Activated CD4-positive, alpha-beta T cell treated with anti-CD3 and anti-CD28 coated beads, Interleukin-2, Interleukin-6, amounts not matched to agents 100 ng/mL and 50 ng/mL, durations not matched to agents 16 hours and 8 hours (primary cell): ENCODE results near the gene NANOS3.

Source experiments
- DNase-seq: peaks from one replicate; pipeline ENCODE4 v3.0.0-alpha.2; 2020

The NANOS3 gene

GRCh38 chr19:13864667-13865570, 12.0 kb upstream of the NANOS3 start:
- no peak for DNase-seq

GRCh38 chr19:13865571-13866462, 11.1 kb upstream of the NANOS3 start:
- DNase-seq: no peak

- no peak for DNase-seq
Measured at GRCh38 chr19:13866463-13867046, 10.4 kb upstream of the NANOS3 start.

- DNase-seq: no peak
Measured at GRCh38 chr19:13868663-13869062, 8.3 kb upstream of the NANOS3 start.

GRCh38 chr19:13869281-13869680, 7.7 kb upstream of the NANOS3 start:
- DNase-seq: no peak

GRCh38 chr19:13870873-13871272, 6.1 kb upstream of the NANOS3 start:
- no peak for DNase-seq

- DNase-seq: no peak
Measured at GRCh38 chr19:13872339-13872694, 4.6 kb upstream of the NANOS3 start.

- DNase-seq: no peak
Measured at GRCh38 chr19:13872695-13873389, 4.1 kb upstream of the NANOS3 start.

- DNase-seq: no peak
Measured at GRCh38 chr19:13873834-13874515, 3.0 kb upstream of the NANOS3 start.

GRCh38 chr19:13875824-13876223, 1.1 kb upstream of the NANOS3 start:
- no peak for DNase-seq

- DNase-seq: no peak
Measured at GRCh38 chr19:13877303-13877702, 369 bp downstream of the NANOS3 start.

GRCh38 chr19:13880059-13881043, 3.4 kb downstream of the NANOS3 start:
- DNase-seq: peak; percentile 99

GRCh38 chr19:13881251-13881691, 4.3 kb downstream of the NANOS3 start:
- peak; percentile 40 for DNase-seq

GRCh38 chr19:13881692-13882418, 4.9 kb downstream of the NANOS3 start:
- DNase-seq: peak; percentile 71

GRCh38 chr19:13882419-13882795, 5.5 kb downstream of the NANOS3 start:
- DNase-seq: no peak

GRCh38 chr19:13882836-13883235, 5.9 kb downstream of the NANOS3 start:
- DNase-seq: no peak

- DNase-seq: no peak
Measured at GRCh38 chr19:13883516-13884064, 6.7 kb downstream of the NANOS3 start.

GRCh38 chr19:13884726-13885591, 8.0 kb downstream of the NANOS3 start:
- no peak for DNase-seq

- DNase-seq: no peak
Measured at GRCh38 chr19:13885826-13886365, 9.0 kb downstream of the NANOS3 start.
